ENCODE results near the gene KRTAP19-1. TPM values are rescaled to one million over a fixed set of nuclear protein-coding genes. Genes with fewer than 3 reads are reported as not detected.
"Not testable (repeated sequence)": the region's sequence is repeated elsewhere in the genome, so short reads cannot be mapped to it uniquely, and the experiment has no call there.

The KRTAP19-1 gene
- total RNA-seq: not detected

DNA sequence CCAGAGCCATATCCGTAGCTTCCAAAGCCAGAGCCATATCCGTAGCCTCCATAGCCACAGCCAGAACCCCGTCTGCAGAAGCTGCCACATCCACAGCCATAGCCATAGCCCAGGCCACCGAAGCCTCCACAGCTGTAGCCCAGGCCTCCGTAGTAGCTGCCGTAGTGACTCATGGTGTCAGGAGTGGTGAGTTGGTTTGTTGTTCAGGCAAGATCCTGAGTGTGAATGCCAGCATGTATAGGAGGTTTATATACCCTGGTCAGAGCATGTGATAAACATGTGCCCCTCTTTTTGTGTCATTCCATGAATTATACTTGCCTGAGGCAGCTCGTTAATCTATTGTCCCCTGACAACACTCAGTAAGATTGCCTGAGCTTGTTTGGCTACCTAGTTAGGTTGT lies at the start of gene KRTAP19-1:
Gene KRTAP19-1, minus strand, starts transcription at position 223 of the 400 bp plus-strand sequence. Its CDS starts 50 bp downstream, at position 173.
- Mint-ChIP-seq H3K4me3 (no peak within 1 kb of the TSS), H3K9me3 (no peaks in the 10 kb centered on the region), H3K36me3 (ENCODE audit: insufficient read depth in 2 of 2) (no peaks in the 10 kb centered on the region), H3K4me1 (ENCODE audit: low read depth) (no peaks in the 10 kb centered on the region), H3K27me3 (ENCODE audit: low read depth) (peaks cover 6% of the 10 kb centered on the region), H3K27ac (no peak within 1 kb of the TSS)
- DNase-seq (no peak), ATAC-seq (replicated peaks in 1 of 2) (no peak)

DNA sequence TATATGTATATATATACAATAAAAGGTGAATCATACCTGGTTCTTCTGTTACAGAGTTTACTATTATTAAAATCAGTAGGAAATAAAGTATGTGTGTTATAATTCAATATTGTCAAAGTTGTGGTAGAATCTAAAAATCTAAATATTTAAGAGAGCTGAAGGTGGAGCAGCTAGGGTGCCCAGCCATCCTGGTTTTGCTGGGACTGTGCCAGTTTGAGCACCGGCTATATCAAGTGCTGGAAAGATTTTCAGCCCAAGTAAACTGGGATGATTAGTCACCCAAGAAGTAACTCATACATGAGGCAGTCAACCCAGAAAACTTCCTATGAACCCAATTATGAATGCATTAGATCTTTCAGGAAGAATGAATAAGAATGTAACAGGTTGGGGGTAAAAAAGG lies 38.7 kb upstream of the KRTAP19-1 start:
- H3K9me3 Mint-ChIP-seq: peaks cover 0 to 5% of the 10 kb centered on the region in 2 donors

DNA sequence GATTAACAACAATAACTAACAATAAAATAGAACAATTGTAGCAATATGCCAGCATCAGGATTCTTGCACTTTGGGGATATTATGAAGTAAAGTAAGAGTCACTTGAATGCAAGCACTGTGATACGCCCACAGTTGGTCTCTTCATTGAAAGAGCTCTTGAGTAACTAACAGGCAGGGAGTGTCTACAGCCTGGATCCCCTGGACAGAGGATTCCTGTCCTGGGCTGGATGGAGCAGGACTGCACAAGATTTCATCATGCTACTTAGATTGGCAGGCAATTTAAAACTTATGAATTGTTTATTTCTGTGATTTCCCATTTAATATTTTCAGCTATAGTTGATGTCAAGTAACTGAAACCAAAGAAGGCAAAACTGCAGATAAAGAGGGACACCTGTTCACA lies 35.5 kb upstream of the KRTAP19-1 start:
- no peak for DNase-seq
- Mint-ChIP-seq H3K27ac (no peak overlapping the region), H3K36me3 (ENCODE audit: insufficient read depth in 2 of 2) (no peaks in the 10 kb centered on the region), H3K27me3 (ENCODE audit: low read depth) (no peaks in the 10 kb centered on the region), H3K4me3 (no peak overlapping the region), H3K9me3 (peaks cover 0 to 3% of the 10 kb centered on the region in 2 donors), H3K4me1 (ENCODE audit: low read depth) (no peaks in the 10 kb centered on the region)
- no peak for ATAC-seq (replicated peaks in 1 of 2)

More for the DNA sequence above, 38.7 kb upstream of the KRTAP19-1 start:
- H3K27ac Mint-ChIP-seq: no peak overlapping the region
- H3K36me3 Mint-ChIP-seq (ENCODE audit: insufficient read depth in 2 of 2): no peaks in the 10 kb centered on the region
- DNase-seq (no peak), ATAC-seq (replicated peaks in 1 of 2) (no peak)
- H3K4me1 Mint-ChIP-seq (ENCODE audit: low read depth): no peaks in the 10 kb centered on the region
- no peak overlapping the region for H3K4me3 Mint-ChIP-seq
- no peaks in the 10 kb centered on the region for H3K27me3 Mint-ChIP-seq (ENCODE audit: low read depth)

DNA sequence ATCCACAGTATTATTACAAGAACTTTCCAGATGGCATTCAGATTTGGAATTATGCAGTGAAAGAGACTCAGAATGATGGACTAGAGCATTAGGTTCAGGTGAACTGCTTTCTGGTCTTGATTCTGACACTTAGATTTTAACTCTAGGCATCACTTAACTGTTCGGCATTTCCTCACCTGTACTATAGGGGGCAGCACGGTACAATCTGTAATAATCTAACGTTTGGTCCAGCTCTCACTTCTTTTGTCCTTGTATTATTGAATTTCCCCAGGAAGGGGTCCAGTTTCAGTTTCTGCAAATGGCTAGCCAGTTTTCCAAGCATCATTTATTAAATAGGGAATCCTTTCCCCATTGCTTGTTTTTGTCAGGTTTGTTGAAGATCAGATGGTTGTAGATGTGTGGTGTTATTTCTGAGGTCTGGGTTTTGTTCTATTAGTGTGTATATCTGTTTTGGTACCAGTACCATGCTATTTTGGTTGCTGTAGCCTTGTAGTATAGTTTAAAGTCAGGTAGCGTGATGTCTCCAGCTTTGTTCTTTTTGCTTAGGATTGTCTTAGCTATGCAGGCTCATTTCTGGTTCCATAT lies 25.5 kb upstream of the KRTAP19-1 start:
- H3K9me3 Mint-ChIP-seq; ATAC-seq (replicated peaks in 1 of 2); H3K4me3 Mint-ChIP-seq; H3K4me1 Mint-ChIP-seq (ENCODE audit: low read depth); H3K36me3 Mint-ChIP-seq (ENCODE audit: insufficient read depth in 2 of 2); H3K27ac Mint-ChIP-seq: not testable (repeated sequence)
- DNase-seq: peak; percentile 1 to 13
- H3K27me3 Mint-ChIP-seq (ENCODE audit: low read depth): peaks cover 11% of the 10 kb centered on the region

DNA sequence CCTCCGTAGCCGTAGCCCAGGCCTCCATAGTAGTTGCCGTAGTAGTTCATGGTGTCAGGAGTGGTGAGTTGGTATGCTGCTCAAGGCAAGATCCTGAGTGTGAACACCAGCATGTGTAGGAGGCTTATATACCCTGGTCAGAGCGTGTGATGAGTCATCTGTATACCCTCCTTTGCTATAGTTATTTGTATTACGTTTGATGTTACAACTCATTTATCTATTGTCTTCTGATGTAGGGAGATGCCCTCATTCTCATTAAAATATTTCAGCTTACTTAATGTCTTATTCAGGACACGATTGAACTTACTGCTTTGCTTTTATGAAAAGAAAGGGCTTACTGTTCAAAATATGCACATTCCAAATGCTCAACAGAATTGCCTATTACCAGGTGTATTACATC lies 21.9 kb upstream of the KRTAP19-1 start, which contains the start of gene KRTAP19-5:
Gene KRTAP19-5, minus strand, starts transcription at position 101 of the 400 bp plus-strand sequence. Its CDS starts 51 bp downstream, at position 50.
- ATAC-seq (replicated peaks in 1 of 2): no peak
- H3K9me3 Mint-ChIP-seq: no peaks in the 10 kb centered on the region

DNA sequence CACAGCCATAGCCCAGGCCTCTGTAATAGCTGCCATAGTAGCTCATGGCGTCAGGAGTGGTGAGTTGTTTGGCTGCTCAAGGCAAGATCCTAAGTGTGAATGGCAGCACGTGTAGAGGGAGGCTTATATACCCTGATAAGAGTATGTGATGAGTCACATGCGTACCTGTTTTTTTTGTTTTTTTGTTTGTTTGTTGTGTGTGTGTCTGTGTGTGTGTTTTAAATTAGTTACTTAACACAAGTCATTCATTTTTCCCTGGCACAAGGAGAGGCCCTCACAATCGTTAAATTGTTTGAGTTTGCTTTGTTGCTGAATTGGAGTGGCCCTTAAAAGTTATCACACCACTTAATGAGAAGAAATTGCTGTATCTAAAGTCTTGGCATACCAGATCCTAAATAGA lies 16.9 kb upstream of the KRTAP19-1 start, which contains the start of gene KRTAP19-4:
Gene KRTAP19-4, minus strand, starts transcription at position 101 of the 400 bp plus-strand sequence. Its CDS starts 55 bp downstream, at position 46.
- H3K36me3 Mint-ChIP-seq (ENCODE audit: insufficient read depth in 2 of 2): no peaks in the 10 kb centered on the region
- no peaks in the 10 kb centered on the region for H3K4me1 Mint-ChIP-seq (ENCODE audit: low read depth)
- no peaks in the 10 kb centered on the region for H3K9me3 Mint-ChIP-seq
- ATAC-seq (replicated peaks in 1 of 2) (no peak), DNase-seq (no peak)
- H3K4me3 Mint-ChIP-seq: no peak within 1 kb of the TSS
- no peak within 1 kb of the TSS for H3K27ac Mint-ChIP-seq
- H3K27me3 Mint-ChIP-seq (ENCODE audit: low read depth): no peaks in the 10 kb centered on the region

More for the DNA sequence above, 21.9 kb upstream of the KRTAP19-1 start, which contains the start of gene KRTAP19-5:
- no peak within 1 kb of the TSS for H3K4me3 Mint-ChIP-seq
- H3K4me1 Mint-ChIP-seq (ENCODE audit: low read depth): no peaks in the 10 kb centered on the region
- H3K36me3 Mint-ChIP-seq (ENCODE audit: insufficient read depth in 2 of 2): no peaks in the 10 kb centered on the region
- no peak for DNase-seq
- peaks cover 9% of the 10 kb centered on the region for H3K27me3 Mint-ChIP-seq (ENCODE audit: low read depth)
- H3K27ac Mint-ChIP-seq: no peak within 1 kb of the TSS

DNA sequence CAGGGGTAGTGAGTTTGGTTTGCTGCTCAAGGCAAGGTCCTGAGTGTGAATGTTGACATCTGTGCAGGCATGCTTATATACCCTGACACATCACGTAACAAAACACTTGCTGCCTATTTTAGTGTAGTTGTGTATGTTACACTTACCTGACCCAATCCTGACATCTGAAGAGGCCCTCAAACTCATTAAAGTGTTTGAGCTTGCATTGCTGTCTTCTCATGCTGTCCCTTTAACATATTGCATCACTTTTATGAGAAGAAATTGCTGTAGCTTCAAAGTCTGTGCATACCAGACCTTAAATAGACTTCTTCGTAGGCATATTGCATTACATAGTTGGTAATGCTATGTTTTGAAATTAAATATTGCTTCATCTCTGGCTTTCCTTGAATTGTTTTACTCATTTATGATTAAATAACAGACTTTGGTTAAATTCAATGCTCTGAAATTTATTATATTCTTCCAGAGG lies 11.8 kb upstream of the KRTAP19-1 start, which contains the start of gene KRTAP19-3:
Gene KRTAP19-3, minus strand, starts transcription at position 51 of the 466 bp plus-strand sequence. CDS start 56 bp downstream, outside the sequence.
- Mint-ChIP-seq H3K27ac (no peak within 1 kb of the TSS), H3K27me3 (ENCODE audit: low read depth) (no peaks in the 10 kb centered on the region), H3K36me3 (ENCODE audit: insufficient read depth in 2 of 2) (no peaks in the 10 kb centered on the region), H3K4me3 (no peak within 1 kb of the TSS), H3K9me3 (peaks cover 2 to 4% of the 10 kb centered on the region in 2 donors), H3K4me1 (ENCODE audit: low read depth) (no peaks in the 10 kb centered on the region)
- ATAC-seq (replicated peaks in 1 of 2) (no peak), DNase-seq (no peak)

DNA sequence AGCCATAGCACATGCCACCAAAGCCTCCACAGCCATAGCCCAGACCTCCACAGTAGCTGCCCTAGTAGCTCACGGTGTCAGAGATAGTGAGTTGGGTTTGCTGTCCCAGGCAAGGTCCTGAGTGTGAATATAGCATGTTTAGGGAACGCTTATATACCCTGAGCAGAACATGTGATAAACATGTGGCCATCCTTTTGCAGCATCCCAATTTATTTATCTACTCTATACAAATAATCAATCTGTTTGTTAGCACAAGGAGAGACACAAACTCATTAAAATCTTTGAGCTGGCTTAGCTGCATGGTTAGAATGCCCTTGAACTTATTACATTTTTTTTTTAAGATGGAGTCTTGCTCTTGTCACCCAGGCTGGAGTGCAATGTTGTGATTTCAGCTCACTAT lies 7.2 kb upstream of the KRTAP19-1 start, which contains the start of gene KRTAP19-2:
Gene KRTAP19-2, minus strand, starts transcription at position 101 of the 400 bp plus-strand sequence. Its CDS starts 88 bp downstream, at position 13.
- Mint-ChIP-seq H3K36me3 (ENCODE audit: insufficient read depth in 2 of 2) (no peaks in the 10 kb centered on the region), H3K4me1 (ENCODE audit: low read depth) (no peaks in the 10 kb centered on the region), H3K27me3 (ENCODE audit: low read depth) (no peaks in the 10 kb centered on the region), H3K27ac (no peak within 1 kb of the TSS), H3K4me3 (no peak within 1 kb of the TSS), H3K9me3 (peaks cover 5 to 8% of the 10 kb centered on the region in 2 donors)
- ATAC-seq (replicated peaks in 1 of 2) (no peak), DNase-seq (no peak)

DNA sequence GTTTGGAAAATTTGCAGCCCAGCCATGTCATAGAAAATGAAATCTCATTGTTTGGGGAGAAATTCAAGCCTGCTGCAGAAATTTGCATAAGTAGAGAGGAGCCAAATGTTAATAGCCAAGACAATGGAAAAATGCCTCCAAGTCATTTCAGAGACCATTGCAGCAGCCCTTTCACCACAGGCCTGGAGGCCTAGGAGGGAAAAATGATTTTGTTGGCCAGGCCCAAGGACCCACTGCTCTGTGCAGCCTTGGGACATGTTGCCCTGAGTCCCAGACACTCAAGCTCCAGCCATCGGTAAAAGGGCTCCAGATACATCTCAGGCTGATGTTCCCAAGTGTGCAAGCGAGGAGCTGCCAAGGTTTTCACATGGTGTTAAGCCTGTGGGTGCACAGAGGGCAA lies 6.0 kb upstream of the KRTAP19-1 start:
- Mint-ChIP-seq H3K27me3 (ENCODE audit: low read depth) (no peaks in the 10 kb centered on the region), H3K4me3 (no peak overlapping the region), H3K27ac (no peak overlapping the region), H3K4me1 (ENCODE audit: low read depth) (no peaks in the 10 kb centered on the region), H3K9me3 (peaks cover 5 to 8% of the 10 kb centered on the region in 2 donors), H3K36me3 (ENCODE audit: insufficient read depth in 2 of 2) (no peaks in the 10 kb centered on the region)
- DNase-seq: no peak
- no peak for ATAC-seq (replicated peaks in 1 of 2)

DNA sequence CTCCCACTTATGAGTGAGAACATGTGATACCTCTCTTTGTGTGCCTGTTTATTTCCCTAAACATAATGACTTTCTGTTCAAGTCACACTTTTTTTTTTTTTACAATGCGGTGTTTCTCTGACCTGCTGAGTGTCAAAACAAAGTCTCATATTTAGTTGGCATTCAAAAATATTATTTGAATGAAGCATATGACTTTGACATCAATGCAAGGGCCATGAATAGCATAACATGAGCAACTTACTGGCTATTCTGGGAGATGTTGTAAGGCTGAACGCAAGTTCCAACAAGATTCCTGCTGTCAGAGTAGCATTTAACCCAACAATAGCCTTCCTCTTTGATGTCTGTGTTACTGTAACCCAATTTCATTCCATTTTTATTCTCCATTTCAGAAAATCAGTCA lies 2.0 kb upstream of the KRTAP19-1 start:
- Mint-ChIP-seq H3K27me3 (ENCODE audit: low read depth) (no peaks in the 10 kb centered on the region), H3K27ac (no peak overlapping the region), H3K4me3 (no peak overlapping the region), H3K4me1 (ENCODE audit: low read depth) (no peaks in the 10 kb centered on the region), H3K9me3 (peaks cover 4% of the 10 kb centered on the region in 2 donors), H3K36me3 (ENCODE audit: insufficient read depth in 2 of 2) (no peaks in the 10 kb centered on the region)
- ATAC-seq (replicated peaks in 1 of 2) (no peak), DNase-seq (no peak)

DNA sequence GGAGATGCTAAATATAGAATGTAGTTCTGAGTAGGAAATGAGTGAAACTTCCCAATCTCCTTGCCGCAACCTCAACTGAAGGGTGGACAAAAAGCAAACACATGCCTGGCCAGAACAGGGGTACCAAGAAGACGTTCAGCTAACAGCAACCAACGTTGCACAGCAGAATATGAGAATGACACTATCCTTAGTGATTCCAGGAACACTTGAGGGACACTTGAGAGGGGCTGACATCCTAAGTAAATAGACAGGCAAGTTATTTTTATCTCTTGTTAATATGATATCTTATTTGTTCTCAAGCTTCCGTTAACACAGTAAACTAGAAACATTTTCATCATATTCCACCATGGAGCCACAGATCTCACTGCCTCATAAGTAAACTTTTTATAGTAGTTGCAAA lies 908 bp downstream of the KRTAP19-1 start:
- Mint-ChIP-seq H3K27ac (no peak overlapping the region), H3K4me1 (ENCODE audit: low read depth) (no peaks in the 10 kb centered on the region)

DNA sequence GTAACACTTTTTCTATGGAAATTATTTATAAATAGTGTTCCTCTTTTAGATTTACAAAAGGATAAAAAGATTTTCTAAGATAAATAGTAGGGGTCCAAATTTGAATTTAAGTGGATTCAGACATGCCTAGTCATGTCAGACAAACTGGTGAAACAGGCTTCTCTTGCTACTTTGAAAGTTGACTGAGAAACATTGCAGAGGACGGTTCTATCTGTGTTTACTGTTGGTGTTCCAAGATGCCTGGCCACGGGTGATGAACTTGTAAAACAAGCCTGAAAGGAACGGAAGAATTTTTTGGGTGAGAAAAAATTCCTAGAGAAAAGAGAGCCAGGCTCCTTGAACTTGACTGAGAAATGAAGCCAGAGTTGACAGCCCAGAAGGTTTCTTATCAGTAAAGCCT lies 2.2 kb downstream of the KRTAP19-1 start:
- peaks cover 6% of the 10 kb centered on the region for H3K27me3 Mint-ChIP-seq (ENCODE audit: low read depth)
- no peak overlapping the region for H3K4me3 Mint-ChIP-seq
- H3K27ac Mint-ChIP-seq: no peak overlapping the region
- ATAC-seq (replicated peaks in 1 of 2) (no peak), DNase-seq (no peak)
- H3K36me3 Mint-ChIP-seq (ENCODE audit: insufficient read depth in 2 of 2): no peaks in the 10 kb centered on the region
- no peaks in the 10 kb centered on the region for H3K4me1 Mint-ChIP-seq (ENCODE audit: low read depth)
- H3K9me3 Mint-ChIP-seq: no peaks in the 10 kb centered on the region

More for the DNA sequence above, 908 bp downstream of the KRTAP19-1 start:
- ATAC-seq (replicated peaks in 1 of 2) (no peak), DNase-seq (no peak)
- Mint-ChIP-seq H3K27me3 (ENCODE audit: low read depth) (peaks cover 6% of the 10 kb centered on the region), H3K9me3 (no peaks in the 10 kb centered on the region), H3K4me3 (no peak overlapping the region), H3K36me3 (ENCODE audit: insufficient read depth in 2 of 2) (no peaks in the 10 kb centered on the region)

DNA sequence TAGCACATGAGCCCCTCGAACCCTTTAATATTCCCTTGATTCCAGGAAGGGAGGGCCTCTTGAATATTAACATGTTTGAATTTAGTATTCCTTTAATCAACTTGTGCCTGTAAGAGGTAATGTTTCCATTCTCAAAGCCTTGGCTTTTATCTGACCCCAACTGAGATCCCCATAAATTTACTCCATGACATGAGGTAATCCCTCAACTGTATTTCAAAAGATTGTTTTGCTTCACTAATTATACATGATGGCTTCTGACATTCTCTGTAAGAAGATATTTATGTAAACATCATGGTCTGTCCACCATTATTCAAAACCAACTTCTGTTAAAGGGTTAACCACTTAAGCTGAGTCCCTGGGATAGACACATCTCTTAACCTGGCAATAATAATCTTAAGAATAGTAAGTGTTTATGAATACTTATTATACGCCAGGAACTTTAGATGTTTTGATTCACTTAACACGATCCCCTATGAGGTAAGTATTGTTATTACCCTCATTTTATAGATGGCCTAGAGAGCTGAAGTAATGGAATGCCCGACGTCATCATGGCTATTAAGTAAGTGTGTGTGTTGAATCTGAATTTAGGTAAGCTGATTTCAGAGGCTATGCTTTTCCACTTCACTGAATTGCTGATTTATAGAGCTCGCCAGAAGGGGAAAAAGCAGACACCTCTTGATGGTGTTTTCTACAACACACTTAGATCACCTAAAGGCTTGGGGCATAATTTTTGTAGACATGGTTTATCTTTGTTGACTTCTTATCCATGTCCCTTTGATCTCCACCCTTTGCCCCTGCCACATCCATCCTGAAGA lies 11.1 kb downstream of the KRTAP19-1 start:
- Mint-ChIP-seq H3K27me3 (ENCODE audit: low read depth) (peaks cover 6% of the 10 kb centered on the region), H3K4me3 (no peak overlapping the region)

More for the DNA sequence above, 11.1 kb downstream of the KRTAP19-1 start:
- Mint-ChIP-seq H3K4me1 (ENCODE audit: low read depth) (no peaks in the 10 kb centered on the region), H3K36me3 (ENCODE audit: insufficient read depth in 2 of 2) (no peaks in the 10 kb centered on the region), H3K9me3 (no peaks in the 10 kb centered on the region), H3K27ac (no peak overlapping the region)
- ATAC-seq (replicated peaks in 1 of 2) (no peak), DNase-seq (no peak)
